ENCODE results near the gene CDC6.

DNA sequence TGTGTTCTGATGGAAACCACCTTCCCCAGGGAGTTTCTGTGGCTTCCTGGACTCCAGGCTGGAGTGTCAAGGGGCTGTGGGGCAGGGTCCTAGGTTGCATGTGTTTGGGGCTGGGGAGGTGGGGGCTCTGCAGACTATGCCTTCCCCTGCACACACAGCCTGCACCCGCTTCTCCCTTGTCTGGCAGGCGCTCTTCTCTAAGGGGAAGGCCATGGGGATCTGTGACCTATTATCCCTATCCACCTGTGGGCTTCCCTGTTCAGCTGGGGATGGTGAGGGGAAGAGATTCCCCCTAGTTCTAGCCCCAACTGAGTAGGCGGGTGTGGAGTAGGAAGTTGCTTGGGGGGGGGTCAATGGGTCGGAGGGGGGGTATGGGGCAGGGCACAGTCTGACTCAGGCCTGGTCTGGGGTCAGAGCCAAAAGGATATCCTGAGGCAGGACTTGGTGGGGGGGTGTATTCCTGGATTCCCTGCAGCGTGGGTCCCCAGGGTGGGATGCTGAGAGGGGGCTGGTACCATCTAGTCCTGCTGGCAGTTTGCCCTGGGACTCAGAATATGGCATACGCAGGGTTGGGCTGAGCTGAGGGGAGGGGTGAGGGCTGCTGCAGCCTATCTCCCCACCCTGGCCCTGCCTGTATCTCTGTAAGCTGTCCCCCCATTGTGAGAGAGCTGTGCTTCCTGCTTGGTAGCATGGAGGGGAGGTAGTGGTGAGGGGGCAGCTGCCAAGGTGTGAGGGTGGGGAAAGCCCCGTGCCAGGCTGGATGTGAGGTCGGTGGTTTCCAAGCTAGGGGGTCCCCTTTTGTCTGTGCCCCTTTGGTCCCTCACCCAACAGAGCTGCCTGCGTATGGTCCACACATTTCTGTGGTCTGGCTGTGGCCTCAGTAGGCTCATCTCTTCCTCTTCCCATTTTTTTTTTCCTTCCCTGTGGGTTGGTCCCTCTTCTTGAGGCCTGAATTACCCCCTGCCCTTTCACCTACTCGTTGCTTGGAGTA lies 36.0 kb downstream of the CDC6 start:
- TF ChIP-seq GATA3 (IDR thresholded peaks at IDR 0.05; ENCODE audit: low read depth, low read length) (no peak), GATA2 (IDR thresholded peaks at IDR 0.05; ENCODE audit: low read depth, low read length) (no peak)

Data from SH-SY5Y (cell line).